ENCODE results near the gene RGS5. TPM values are rescaled to one million over a fixed set of nuclear protein-coding genes. Genes with fewer than 3 reads are reported as not detected.

RGS5 gene
- total RNA-seq, 4 donors from 2014 or later = 37.1 to 197 (median 120) TPM

DNA sequence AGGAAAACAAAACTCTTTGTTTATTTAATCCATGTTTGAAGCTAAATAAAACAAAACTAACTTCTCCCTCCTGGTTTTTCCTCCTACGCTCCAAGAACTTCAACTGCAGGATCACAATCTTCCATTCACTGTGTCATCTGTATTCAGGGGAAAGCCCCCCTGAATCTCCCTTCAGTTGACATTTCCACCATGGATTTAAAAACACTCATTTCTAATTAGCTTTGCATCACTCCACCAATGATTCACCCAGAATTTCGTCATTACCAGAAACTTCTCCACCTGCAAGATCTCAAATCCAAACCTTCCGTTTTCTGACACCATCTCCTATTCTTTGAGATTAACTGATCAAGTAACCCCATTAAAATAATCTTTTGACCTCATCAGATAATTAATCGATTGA is 10.9 kb upstream of the RGS5 start:
- intact Hi-C loops (cut with DNase I; ENCODE audit: low total_unique reads) = no loop called here
- Histone ChIP-seq H3K36me3 (no peaks in the 10 kb centered on the region), H3K4me1 (no peaks in the 10 kb centered on the region), H3K27me3 (no peaks in the 10 kb centered on the region), H3K9me3 (no peaks in the 10 kb centered on the region), H3K4me3 (no peak overlapping the region), H3K27ac (no peak overlapping the region)
- TF ChIP-seq, protein P1, sequence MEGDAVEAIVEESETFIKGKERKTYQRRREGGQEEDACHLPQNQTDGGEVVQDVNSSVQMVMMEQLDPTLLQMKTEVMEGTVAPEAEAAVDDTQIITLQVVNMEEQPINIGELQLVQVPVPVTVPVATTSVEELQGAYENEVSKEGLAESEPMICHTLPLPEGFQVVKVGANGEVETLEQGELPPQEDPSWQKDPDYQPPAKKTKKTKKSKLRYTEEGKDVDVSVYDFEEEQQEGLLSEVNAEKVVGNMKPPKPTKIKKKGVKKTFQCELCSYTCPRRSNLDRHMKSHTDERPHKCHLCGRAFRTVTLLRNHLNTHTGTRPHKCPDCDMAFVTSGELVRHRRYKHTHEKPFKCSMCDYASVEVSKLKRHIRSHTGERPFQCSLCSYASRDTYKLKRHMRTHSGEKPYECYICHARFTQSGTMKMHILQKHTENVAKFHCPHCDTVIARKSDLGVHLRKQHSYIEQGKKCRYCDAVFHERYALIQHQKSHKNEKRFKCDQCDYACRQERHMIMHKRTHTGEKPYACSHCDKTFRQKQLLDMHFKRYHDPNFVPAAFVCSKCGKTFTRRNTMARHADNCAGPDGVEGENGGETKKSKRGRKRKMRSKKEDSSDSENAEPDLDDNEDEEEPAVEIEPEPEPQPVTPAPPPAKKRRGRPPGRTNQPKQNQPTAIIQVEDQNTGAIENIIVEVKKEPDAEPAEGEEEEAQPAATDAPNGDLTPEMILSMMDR (IDR thresholded peaks at IDR 0.05) = no peak
- TF ChIP-seq POLR2A (IDR thresholded peaks at IDR 0.05) = no peak
- DNase-seq = no peak

DNA sequence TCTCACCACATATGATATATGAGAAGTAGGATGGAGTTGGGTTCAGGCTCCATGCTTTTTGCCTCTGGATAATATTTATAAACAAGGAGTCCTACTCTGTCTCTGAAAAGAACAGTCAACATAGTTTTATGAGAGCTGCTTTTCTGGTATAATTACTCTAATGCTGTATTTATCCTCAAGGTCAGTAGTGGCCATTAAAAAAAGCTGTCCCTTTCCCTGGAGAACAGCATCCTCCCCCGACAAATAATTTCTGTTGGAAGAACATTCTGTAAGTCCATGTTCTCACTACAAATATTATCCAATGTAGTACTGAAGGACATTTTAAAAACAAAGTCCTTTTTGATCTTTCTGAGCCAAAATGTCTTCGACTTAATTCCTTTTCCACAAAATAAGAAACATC is 9.0 kb upstream of the RGS5 start:
- intact Hi-C loops (cut with DNase I; ENCODE audit: low total_unique reads) = no loop called here
- no peak for DNase-seq
- H3K27ac ChIP-seq = no peak overlapping the region
- H3K4me1 ChIP-seq = no peaks in the 10 kb centered on the region
- no peak overlapping the region for H3K4me3 ChIP-seq
- no peaks in the 10 kb centered on the region for H3K36me3 ChIP-seq
- H3K9me3 ChIP-seq = no peaks in the 10 kb centered on the region
- H3K27me3 ChIP-seq = no peaks in the 10 kb centered on the region
- no peak for TF ChIP-seq POLR2A (IDR thresholded peaks at IDR 0.05)
- TF ChIP-seq, protein P1 (IDR thresholded peaks at IDR 0.05) = no peak

DNA sequence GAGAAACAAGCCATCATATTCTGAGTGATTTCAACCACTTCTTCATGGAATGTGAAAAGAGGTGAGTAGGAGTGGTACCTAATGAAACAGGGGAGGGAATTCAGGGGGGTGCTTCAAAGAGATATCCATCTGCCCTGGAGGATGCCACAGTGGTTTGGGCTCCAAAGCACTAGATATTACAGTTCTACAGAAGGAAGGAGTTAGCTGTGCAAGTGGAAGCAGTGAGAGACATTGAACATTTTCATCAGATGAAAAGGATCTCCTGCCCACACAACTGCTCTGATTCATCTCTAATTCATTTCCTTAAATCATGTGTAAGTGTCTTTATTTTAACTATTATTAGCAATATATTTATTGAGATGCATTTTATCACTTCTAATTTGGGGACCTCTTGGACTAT is 2.8 kb upstream of the RGS5 start:
- Histone ChIP-seq H3K36me3 (no peaks in the 10 kb centered on the region), H3K27me3 (no peaks in the 10 kb centered on the region), H3K27ac (no peak overlapping the region), H3K9me3 (no peaks in the 10 kb centered on the region), H3K4me1 (no peaks in the 10 kb centered on the region), H3K4me3 (no peak overlapping the region)
- DNase-seq = no peak
- intact Hi-C loops (cut with DNase I; ENCODE audit: low total_unique reads) = no loop called here
- TF ChIP-seq, protein P1 (IDR thresholded peaks at IDR 0.05) = no peak
- no peak for TF ChIP-seq POLR2A (IDR thresholded peaks at IDR 0.05)

DNA sequence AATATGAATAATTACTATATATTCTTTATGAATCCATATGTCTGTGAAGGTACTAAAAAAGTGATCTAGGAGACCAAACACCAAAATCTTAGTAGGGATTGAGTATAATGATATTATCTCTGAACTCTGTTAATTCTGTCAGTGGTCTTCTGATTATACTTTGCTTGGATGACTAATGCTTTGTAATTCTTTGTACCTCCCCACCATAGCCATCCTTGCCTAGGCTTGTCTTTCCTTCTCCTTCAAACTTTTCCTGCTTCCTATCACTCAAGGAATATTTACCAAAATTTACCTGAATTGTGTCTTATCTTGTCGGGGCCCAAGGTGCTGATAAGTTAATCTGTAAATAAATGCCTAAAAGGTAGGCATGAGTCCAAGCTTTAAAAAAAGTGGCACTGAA is 845 bp upstream of the RGS5 start:
- H3K36me3 ChIP-seq = no peaks in the 10 kb centered on the region
- H3K27ac ChIP-seq = no peak overlapping the region
- DNase-seq = no peak
- H3K4me3 ChIP-seq = no peak overlapping the region
- intact Hi-C loops (cut with DNase I; ENCODE audit: low total_unique reads) = no loop called here
- TF ChIP-seq, protein P1 (IDR thresholded peaks at IDR 0.05) = no peak
- TF ChIP-seq POLR2A (IDR thresholded peaks at IDR 0.05) = no peak
- H3K9me3 ChIP-seq = no peaks in the 10 kb centered on the region
- no peaks in the 10 kb centered on the region for H3K4me1 ChIP-seq
- H3K27me3 ChIP-seq = no peaks in the 10 kb centered on the region

DNA sequence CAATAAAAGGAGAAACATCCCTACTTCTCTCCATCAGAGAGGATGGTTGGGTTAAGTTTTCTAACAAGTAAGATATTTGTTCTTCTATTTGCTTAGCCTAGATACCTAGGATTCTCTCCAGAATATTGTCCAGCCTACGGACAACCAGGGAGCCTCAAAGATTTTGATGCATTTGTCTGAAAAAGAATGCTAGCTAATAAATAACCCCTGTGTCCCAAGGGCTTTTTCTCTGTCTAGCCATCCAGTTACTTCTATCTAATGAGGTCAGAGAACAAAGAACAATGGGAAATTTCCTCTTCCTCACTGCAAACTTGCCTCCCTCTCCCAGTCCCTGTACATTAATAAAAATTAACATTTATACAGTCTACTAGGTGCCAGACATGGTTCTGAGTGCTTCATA is 810 bp downstream of the RGS5 start:
- H3K27ac ChIP-seq = peak overlapping the region in 1 of 2 donors; percentile 11
- DNase-seq = no peak
- intact Hi-C loops (cut with DNase I; ENCODE audit: low total_unique reads) = no loop called here

More for the DNA sequence above, 810 bp downstream of the RGS5 start:
- H3K27me3 ChIP-seq = no peaks in the 10 kb centered on the region
- no peak overlapping the region for H3K4me3 ChIP-seq
- no peaks in the 10 kb centered on the region for H3K36me3 ChIP-seq
- no peaks in the 10 kb centered on the region for H3K9me3 ChIP-seq
- no peaks in the 10 kb centered on the region for H3K4me1 ChIP-seq
- TF ChIP-seq POLR2A (IDR thresholded peaks at IDR 0.05) = no peak
- TF ChIP-seq, protein P1 (IDR thresholded peaks at IDR 0.05) = no peak
